ENCODE measurements around the gene DLG2.

- no peak for TF ChIP-seq CTCF (conservative IDR thresholded peaks at IDR 0.05; ENCODE audit: low read length)
- no peak for TF ChIP-seq EZH2phosphoT487 (IDR thresholded peaks at IDR 0.05; ENCODE audit: borderline replicate concordance, low read depth, low read length)
Measured at GRCh38 chr11:83923961-83924360, 1703.2 kb downstream of the DLG2 start.
